Measurements from ENCODE around the gene PSMB5. TPM values are rescaled to one million over a fixed set of nuclear protein-coding genes. Genes with fewer than 3 reads are reported as not detected.
A peak's percentile ranks its signal among the peaks of the same experiment; 100 is the strongest.

The PSMB5 gene
- total and polyA plus RNA-seq, 2 of the 13 experiments (the other 11 are each of a cell fraction or from before 2014, with no cell fraction given) = 705 to 871 TPM

DNA sequence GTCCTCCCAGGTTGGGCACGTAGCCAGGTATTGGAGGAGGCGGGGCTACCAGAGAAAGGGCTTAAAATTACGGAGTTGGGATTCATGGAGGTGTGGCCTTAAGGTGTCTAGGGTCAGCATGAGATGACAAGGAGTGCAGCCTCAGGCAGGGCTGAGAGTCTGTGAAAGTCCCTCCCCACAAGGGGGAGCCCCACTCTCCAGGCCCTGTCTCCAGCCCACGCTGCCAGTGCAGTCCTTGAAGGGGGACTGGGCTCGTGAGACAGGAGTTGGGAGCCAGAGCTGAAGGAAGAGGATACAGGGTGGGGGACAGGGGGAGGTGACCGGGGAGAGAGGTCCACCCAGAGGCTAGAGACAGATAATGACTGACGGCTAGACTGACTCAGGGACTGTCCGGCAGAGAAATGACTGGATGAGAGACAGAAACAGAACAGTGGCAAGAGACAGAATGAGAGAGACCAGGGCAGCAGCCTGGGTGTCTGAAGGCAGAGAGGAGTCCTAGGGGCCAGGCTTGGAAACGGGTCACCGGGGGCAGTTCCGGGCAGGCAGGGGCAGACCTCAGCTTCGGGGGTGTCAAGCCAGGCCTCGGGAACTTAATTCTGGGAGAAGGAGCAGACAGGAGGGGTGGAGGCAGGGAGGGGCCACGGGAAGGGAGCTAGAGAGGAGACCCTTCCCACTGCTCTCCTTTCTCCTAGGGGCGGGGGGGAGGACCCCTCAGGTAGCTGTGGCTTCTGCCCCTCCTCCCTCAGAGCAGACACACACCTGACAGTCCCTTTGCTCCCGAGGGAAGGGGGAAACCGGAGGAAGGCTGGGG is 21.6 kb upstream of the PSMB5 start (continued):
- TF ChIP-seq SNAI1 (CRISPR knock-in tag; IDR thresholded peaks at IDR 0.05; ENCODE audit: borderline replicate concordance) (no peak), ZNF607 (CRISPR knock-in tag; IDR thresholded peaks at IDR 0.05; ENCODE audit: borderline replicate concordance) (no peak), ZFP36 (IDR thresholded peaks at IDR 0.05; ENCODE audit: borderline replicate concordance, low read depth, low read length, partially characterized antibody) (peak; percentile 25), ZNF430 (CRISPR knock-in tag; IDR thresholded peaks at IDR 0.05) (no peak), ZBTB8A (CRISPR knock-in tag; IDR thresholded peaks at IDR 0.05; ENCODE audit: borderline replicate concordance, low read depth) (peak; percentile 62; the same call in 1 of the 2 replicates), NR1H2 (CRISPR knock-in tag; IDR thresholded peaks at IDR 0.05; ENCODE audit: borderline replicate concordance, low read depth) (no peak), ATM (IDR thresholded peaks at IDR 0.05; ENCODE audit: borderline replicate concordance) (no peak), FOXA1 (IDR thresholded peaks at IDR 0.05) (no peak), FOXA1 (CRISPR knock-in tag; IDR thresholded peaks at IDR 0.05) (0 out of 2 replicates have a peak, but pooled peaks have one; percentile 15), ZNF746 (CRISPR knock-in tag; IDR thresholded peaks at IDR 0.05) (no peak), RXRA (CRISPR knock-in tag; IDR thresholded peaks at IDR 0.05) (peak; percentile 39; the same call in 1 of the 2 replicates), NFYB (CRISPR knock-in tag; IDR thresholded peaks at IDR 0.05) (no peak; the same call in 1 of the 2 replicates), TSC22D2 (CRISPR knock-in tag; IDR thresholded peaks at IDR 0.05; ENCODE audit: borderline replicate concordance) (peak; percentile 87; the same call in 1 of the 2 replicates), HDAC6 (IDR thresholded peaks at IDR 0.05; ENCODE audit: low read depth, low read length) (no peak), JUNB (CRISPR knock-in tag; IDR thresholded peaks at IDR 0.05; ENCODE audit: borderline replicate concordance) (no peak)
- TF ChIP-seq, protein P1, sequence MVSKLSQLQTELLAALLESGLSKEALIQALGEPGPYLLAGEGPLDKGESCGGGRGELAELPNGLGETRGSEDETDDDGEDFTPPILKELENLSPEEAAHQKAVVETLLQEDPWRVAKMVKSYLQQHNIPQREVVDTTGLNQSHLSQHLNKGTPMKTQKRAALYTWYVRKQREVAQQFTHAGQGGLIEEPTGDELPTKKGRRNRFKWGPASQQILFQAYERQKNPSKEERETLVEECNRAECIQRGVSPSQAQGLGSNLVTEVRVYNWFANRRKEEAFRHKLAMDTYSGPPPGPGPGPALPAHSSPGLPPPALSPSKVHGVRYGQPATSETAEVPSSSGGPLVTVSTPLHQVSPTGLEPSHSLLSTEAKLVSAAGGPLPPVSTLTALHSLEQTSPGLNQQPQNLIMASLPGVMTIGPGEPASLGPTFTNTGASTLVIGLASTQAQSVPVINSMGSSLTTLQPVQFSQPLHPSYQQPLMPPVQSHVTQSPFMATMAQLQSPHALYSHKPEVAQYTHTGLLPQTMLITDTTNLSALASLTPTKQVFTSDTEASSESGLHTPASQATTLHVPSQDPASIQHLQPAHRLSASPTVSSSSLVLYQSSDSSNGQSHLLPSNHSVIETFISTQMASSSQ (IDR thresholded peaks at IDR 0.05; ENCODE audit: low read depth) = no peak
- TF ChIP-seq, protein P1 (CRISPR knock-in tag; IDR thresholded peaks at IDR 0.05; ENCODE audit: borderline replicate concordance) = no peak; the same call in 1 of the 2 replicates
- TF ChIP-seq, protein P2, sequence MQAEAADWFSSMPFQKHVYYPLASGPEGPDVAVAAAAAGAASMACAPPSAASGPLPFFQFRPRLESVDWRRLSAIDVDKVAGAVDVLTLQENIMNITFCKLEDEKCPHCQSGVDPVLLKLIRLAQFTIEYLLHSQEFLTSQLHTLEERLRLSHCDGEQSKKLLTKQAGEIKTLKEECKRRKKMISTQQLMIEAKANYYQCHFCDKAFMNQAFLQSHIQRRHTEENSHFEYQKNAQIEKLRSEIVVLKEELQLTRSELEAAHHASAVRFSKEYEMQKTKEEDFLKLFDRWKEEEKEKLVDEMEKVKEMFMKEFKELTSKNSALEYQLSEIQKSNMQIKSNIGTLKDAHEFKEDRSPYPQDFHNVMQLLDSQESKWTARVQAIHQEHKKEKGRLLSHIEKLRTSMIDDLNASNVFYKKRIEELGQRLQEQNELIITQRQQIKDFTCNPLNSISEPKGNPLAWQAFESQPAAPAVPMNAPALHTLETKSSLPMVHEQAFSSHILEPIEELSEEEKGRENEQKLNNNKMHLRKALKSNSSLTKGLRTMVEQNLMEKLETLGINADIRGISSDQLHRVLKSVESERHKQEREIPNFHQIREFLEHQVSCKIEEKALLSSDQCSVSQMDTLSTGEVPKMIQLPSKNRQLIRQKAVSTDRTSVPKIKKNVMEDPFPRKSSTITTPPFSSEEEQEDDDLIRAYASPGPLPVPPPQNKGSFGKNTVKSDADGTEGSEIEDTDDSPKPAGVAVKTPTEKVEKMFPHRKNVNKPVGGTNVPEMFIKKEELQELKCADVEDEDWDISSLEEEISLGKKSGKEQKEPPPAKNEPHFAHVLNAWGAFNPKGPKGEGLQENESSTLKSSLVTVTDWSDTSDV (CRISPR knock-in tag; IDR thresholded peaks at IDR 0.05) = peak; percentile 11; the same call in 1 of the 2 replicates
- TF ChIP-seq, protein P3, sequence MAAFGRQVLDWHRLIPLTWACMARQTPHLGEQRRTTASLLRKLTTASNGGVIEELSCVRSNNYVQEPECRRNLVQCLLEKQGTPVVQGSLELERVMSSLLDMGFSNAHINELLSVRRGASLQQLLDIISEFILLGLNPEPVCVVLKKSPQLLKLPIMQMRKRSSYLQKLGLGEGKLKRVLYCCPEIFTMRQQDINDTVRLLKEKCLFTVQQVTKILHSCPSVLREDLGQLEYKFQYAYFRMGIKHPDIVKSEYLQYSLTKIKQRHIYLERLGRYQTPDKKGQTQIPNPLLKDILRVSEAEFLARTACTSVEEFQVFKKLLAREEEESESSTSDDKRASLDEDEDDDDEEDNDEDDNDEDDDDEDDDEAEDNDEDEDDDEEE (CRISPR knock-in tag; IDR thresholded peaks at IDR 0.05) = no peak; the same call in 1 of the 2 replicates
- TF ChIP-seq, protein P4, sequence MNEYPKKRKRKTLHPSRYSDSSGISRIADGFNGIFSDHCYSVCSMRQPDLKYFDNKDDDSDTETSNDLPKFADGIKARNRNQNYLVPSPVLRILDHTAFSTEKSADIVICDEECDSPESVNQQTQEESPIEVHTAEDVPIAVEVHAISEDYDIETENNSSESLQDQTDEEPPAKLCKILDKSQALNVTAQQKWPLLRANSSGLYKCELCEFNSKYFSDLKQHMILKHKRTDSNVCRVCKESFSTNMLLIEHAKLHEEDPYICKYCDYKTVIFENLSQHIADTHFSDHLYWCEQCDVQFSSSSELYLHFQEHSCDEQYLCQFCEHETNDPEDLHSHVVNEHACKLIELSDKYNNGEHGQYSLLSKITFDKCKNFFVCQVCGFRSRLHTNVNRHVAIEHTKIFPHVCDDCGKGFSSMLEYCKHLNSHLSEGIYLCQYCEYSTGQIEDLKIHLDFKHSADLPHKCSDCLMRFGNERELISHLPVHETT (CRISPR knock-in tag; conservative IDR thresholded peaks at IDR 0.05) = peak; percentile 44; the same call in 1 of the 2 replicates
